22Rv1 (cell line): Measurements from ENCODE around the gene TTF2.
"Not testable (repeated sequence)": the region's sequence is repeated elsewhere in the genome, so short reads cannot be mapped to it uniquely, and the experiment has no call there.

Experiments used
- H3K27ac ChIP-seq: fragments of 450-650 bp; 2 replicates; pipeline ENCODE4 v1.5.1; 2017
- CTCF ChIP-seq: fragments of 450-650 bp; IDR thresholded peaks from 2 replicates; pipeline ENCODE4 v1.5.1; 2017; ENCODE audit warnings: mild to moderate bottlenecking
- ZFX ChIP-seq: fragments of 450-650 bp; IDR thresholded peaks from 2 replicates; pipeline ENCODE4 v1.6.1; 2017; ENCODE audit warnings: antibody characterized with exemption, borderline replicate concordance

Gene TTF2

GRCh38 chr1:117147856-117148588 is 87.9 kb downstream of the TTF2 start:
- H3K27ac ChIP-seq = peak overlapping the region; percentile 71
- TF ChIP-seq ZFX = no peak
- no peak for TF ChIP-seq CTCF

DNA sequence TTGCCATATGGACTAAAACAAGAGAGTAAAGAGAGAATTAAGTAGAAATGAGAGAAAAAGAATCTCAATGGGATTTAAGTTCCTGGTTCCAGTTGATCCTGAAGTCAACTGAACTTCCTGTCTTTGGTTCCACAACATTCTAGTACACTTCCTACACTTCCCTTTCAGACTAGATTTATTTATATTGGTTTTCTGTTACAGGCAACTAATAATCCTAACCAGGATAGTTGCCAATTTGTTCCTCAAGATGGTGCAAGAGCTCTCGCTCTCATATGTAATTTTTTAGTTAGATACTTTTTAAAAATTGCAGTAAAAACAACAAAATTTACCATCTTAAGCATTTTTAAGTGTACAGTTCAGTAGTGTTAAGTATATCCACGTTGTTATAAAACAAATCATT is 90.2 kb downstream of the TTF2 start:
- TF ChIP-seq CTCF (no peak), ZFX (no peak)
- no peak overlapping the region for H3K27ac ChIP-seq

DNA sequence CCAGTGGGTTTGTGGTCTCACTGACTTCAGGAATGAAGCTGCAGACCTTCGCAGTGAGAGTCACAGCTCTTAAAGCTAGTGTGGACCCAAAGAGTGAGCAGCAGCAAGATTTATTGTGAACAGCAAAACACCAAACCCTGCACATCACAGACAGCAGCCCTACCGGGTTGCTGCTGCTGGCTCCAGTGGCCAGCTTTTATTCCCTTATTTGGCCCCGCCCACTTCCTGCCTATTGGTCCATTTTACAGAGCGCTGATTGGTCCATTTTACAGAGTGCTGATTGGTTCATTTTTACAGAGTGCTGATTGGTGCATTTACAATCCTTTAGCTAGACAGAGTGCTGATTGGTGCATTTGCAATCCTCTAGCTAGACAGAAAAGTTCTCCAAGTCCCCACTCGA is 91.2 kb downstream of the TTF2 start:
- not testable (repeated sequence) for H3K27ac ChIP-seq
